Hepatocyte (in vitro differentiated cells): ENCODE measurements around the gene CUX1.
"Not testable (repeated sequence)": the region's sequence is repeated elsewhere in the genome, so short reads cannot be mapped to it uniquely, and the experiment has no call there.

Source experiments
- CTCF ChIP-seq: fragments of 200-600 bp; sonication (generic); IDR thresholded peaks from 2 replicates; pipeline ENCODE4 v1.5.1; 2016; ENCODE audit warnings: antibody characterized with exemption, mild to moderate bottlenecking; ENCODE audit not compliant: poor library complexity
- EZH2 ChIP-seq: fragments of 200-600 bp; sonication (generic); IDR thresholded peaks from 2 replicates; pipeline ENCODE4 v1.6.1; 2016; ENCODE audit warnings: antibody characterized with exemption, mild to moderate bottlenecking, borderline replicate concordance
- EZH2phosphoT487 ChIP-seq: fragments of 200-600 bp; sonication (generic); IDR thresholded peaks from one replicate; pipeline ENCODE4 v1.6.1; 2018; ENCODE audit warnings: antibody characterized with exemption, mild to moderate bottlenecking, low read depth, moderate library complexity; ENCODE audit not compliant: unreplicated experiment, severe bottlenecking

DNA sequence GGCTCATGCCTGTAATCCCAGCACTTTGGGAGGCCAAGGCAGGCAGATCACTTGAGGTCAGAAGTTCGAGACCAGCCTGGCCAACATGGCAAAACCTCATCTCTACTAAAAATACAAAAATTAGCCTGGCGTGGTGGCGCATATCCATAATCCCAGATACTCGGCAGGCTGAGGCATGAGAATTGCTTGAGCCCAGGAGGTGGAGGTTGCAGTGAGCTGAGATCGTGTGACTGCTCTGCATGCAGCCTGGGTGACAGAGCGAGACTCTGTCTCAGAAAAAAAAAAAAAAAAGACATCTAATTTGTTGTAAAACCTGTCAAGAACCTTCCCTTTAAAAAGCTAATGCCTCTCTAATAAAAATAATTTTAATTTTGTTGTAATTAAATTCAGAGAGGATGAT, 5.2 kb downstream of the CUX1 start:
- not testable (repeated sequence) for TF ChIP-seq CTCF, EZH2, EZH2phosphoT487
